Lower leg skin (tissue), 3 donors: ENCODE results near the gene LFNG.

Experiments used
- CTCF ChIP-seq, 3 donors: fragments of 450-650 bp; IDR thresholded peaks; one replicate each; pipeline ENCODE4 v1.5.1; 2016; ENCODE audit warnings: antibody characterized with exemption in 3 of 3, mild to moderate bottlenecking in 3 of 3, moderate library complexity in 2 of 3
- POLR2A ChIP-seq, 2 donors: fragments of 450-650 bp; IDR thresholded peaks; one replicate each; pipeline ENCODE4 v1.6.1; 2016 to 2017; ENCODE audit warnings: antibody characterized with exemption in 2 of 2, mild to moderate bottlenecking in 1 of 2, moderate library complexity in 1 of 2

- TF ChIP-seq CTCF (IDR thresholded peaks at IDR 0.05) (no peak), POLR2A (IDR thresholded peaks at IDR 0.05) (no peak)
Measured at GRCh38 chr7:2566348-2566889, 46.8 kb downstream of the LFNG start.
